HEK293 (cell line): ENCODE measurements around the gene TRAT1.

Experiments
- CTCF ChIA-PET: fragments of 350-600 bp; formaldehyde crosslinking; extraction: SDS; loops from one replicate; lab custom pipeline; 2021; ENCODE audit warnings: antibody characterized with exemption; lab: Yijun Ruan, JAX
- POLR2A ChIA-PET: fragments of 300-600 bp; formaldehyde crosslinking; extraction: SDS; loops from one replicate; lab custom pipeline; 2020; ENCODE audit warnings: antibody characterized with exemption, inconsistent platforms; lab: Yijun Ruan, JAX
- H3K27ac ChIP-seq: fragments of 200-500 bp; sonication (Bioruptor generic); 2 replicates; pipeline ENCODE4 v1.5.1; 2014; ENCODE audit warnings: low read depth, low read length, control low read depth, inconsistent platforms; ENCODE audit errors: extremely low read depth
- H3K36me3 ChIP-seq, 2 experiments: fragments of 200-500 bp in 1 of 2; sonication (Bioruptor generic) in 1 of 2; 1 replicate in 1 of 2; 2 replicates in 1 of 2; pipeline ENCODE4 v1.5.1; 2014 to 2017; ENCODE audit warnings: inconsistent platforms in 2 of 2, low read length in 2 of 2; ENCODE audit not compliant: control insufficient read depth in 2 of 2, insufficient read depth in 1 of 2
- H3K4me1 ChIP-seq: fragments of 200-500 bp; sonication (Bioruptor generic); 2 replicates; pipeline ENCODE4 v1.5.1; 2014; ENCODE audit warnings: mild to moderate bottlenecking, low read length, inconsistent platforms; ENCODE audit not compliant: control insufficient read depth, insufficient read depth
- H3K4me3 ChIP-seq: 2 replicates; pipeline ENCODE4 v1.5.1; 2011; ENCODE audit warnings: low read depth, mild to moderate bottlenecking, control low read depth, low read length, moderate library complexity
- H3K9me3 ChIP-seq: fragments of 200-500 bp; sonication (Bioruptor generic); 2 replicates; pipeline ENCODE4 v1.5.1; 2014; ENCODE audit warnings: low read depth, low read length, inconsistent platforms; ENCODE audit not compliant: control insufficient read depth, insufficient read depth
- AEBP2 ChIP-seq: fragments of 450-650 bp; formaldehyde crosslinking; IDR thresholded peaks from 2 replicates; pipeline ENCODE4 v1.5.1; 2016; ENCODE audit warnings: missing biosample characterization, missing genetic modification characterization, borderline replicate concordance
- ELK4 ChIP-seq: IDR thresholded peaks from 2 replicates; pipeline ENCODE4 v1.6.1; 2011; ENCODE audit warnings: mild to moderate bottlenecking, low read depth, low read length, borderline replicate concordance
- KLF1 ChIP-seq: fragments of 450-650 bp; formaldehyde crosslinking; IDR thresholded peaks from 2 replicates; pipeline ENCODE4 v1.5.1; 2016; ENCODE audit warnings: missing biosample characterization, missing genetic modification characterization
- KLF17 ChIP-seq: fragments of 450-650 bp; formaldehyde crosslinking; IDR thresholded peaks from 2 replicates; pipeline ENCODE4 v1.5.1; 2016; ENCODE audit warnings: missing biosample characterization, missing genetic modification characterization
- PRDM1 ChIP-seq: fragments of 450-650 bp; formaldehyde crosslinking; IDR thresholded peaks from 2 replicates; pipeline ENCODE4; 2016; ENCODE audit warnings: missing biosample characterization, missing genetic modification characterization
- REPIN1 ChIP-seq: fragments of 450-650 bp; formaldehyde crosslinking; IDR thresholded peaks from 2 replicates; pipeline ENCODE4 v1.5.1; 2017; ENCODE audit warnings: missing biosample characterization, missing genetic modification characterization, low read depth
- TRIM28 ChIP-seq: IDR thresholded peaks from 2 replicates; pipeline ENCODE4 v1.6.1; 2011; ENCODE audit warnings: low read length, control low read depth, borderline replicate concordance
- ZBTB1 ChIP-seq: fragments of 450-650 bp; formaldehyde crosslinking; IDR thresholded peaks from 2 replicates; pipeline ENCODE4 v1.5.1; 2016; ENCODE audit warnings: missing biosample characterization, missing genetic modification characterization
- ZNF140 ChIP-seq: fragments of 450-650 bp; formaldehyde crosslinking; IDR thresholded peaks from 2 replicates; pipeline ENCODE4 v1.5.1; 2016; ENCODE audit warnings: missing biosample characterization, missing genetic modification characterization
- ZNF362 ChIP-seq: fragments of 450-650 bp; formaldehyde crosslinking; IDR thresholded peaks from 2 replicates; pipeline ENCODE4 v1.5.1; 2016; ENCODE audit warnings: missing biosample characterization, missing genetic modification characterization
- ZNF423 ChIP-seq: fragments of 450-650 bp; formaldehyde crosslinking; IDR thresholded peaks from 2 replicates; pipeline ENCODE4 v1.5.1; 2016; ENCODE audit warnings: missing biosample characterization, missing genetic modification characterization
- ZNF449 ChIP-seq: fragments of 450-650 bp; formaldehyde crosslinking; IDR thresholded peaks from 2 replicates; pipeline ENCODE4 v1.5.1; 2017; ENCODE audit warnings: missing biosample characterization, mild to moderate bottlenecking, missing genetic modification characterization, moderate library complexity
- ZNF488 ChIP-seq: fragments of 450-650 bp; formaldehyde crosslinking; IDR thresholded peaks from 2 replicates; pipeline ENCODE4 v1.5.1; 2016; ENCODE audit warnings: missing biosample characterization, missing genetic modification characterization
- ZNF501 ChIP-seq: fragments of 450-650 bp; formaldehyde crosslinking; IDR thresholded peaks from 2 replicates; pipeline ENCODE4 v1.5.1; 2016; ENCODE audit warnings: missing biosample characterization, missing genetic modification characterization
- ZNF510 ChIP-seq: fragments of 450-650 bp; formaldehyde crosslinking; IDR thresholded peaks from 2 replicates; pipeline ENCODE4 v1.5.1; 2018; ENCODE audit warnings: mild to moderate bottlenecking, missing genetic modification characterization, missing biosample characterization; ENCODE audit not compliant: insufficient replicate concordance
- ZNF549 ChIP-seq: fragments of 450-650 bp; IDR thresholded peaks from 2 replicates; pipeline ENCODE4 v1.5.1; 2018; ENCODE audit warnings: missing biosample characterization, missing genetic modification characterization, mild to moderate bottlenecking, inconsistent platforms, moderate library complexity
- ZNF645 ChIP-seq: fragments of 450-650 bp; formaldehyde crosslinking; IDR thresholded peaks from 2 replicates; pipeline ENCODE4; 2016; ENCODE audit warnings: missing biosample characterization, missing genetic modification characterization
- ZNF701 ChIP-seq: fragments of 450-650 bp; formaldehyde crosslinking; IDR thresholded peaks from 2 replicates; pipeline ENCODE4 v1.5.1; 2016; ENCODE audit warnings: missing biosample characterization, missing genetic modification characterization
- ZNF785 ChIP-seq: fragments of 450-650 bp; formaldehyde crosslinking; IDR thresholded peaks from 2 replicates; pipeline ENCODE4 v1.5.1; 2016; ENCODE audit warnings: missing biosample characterization, missing genetic modification characterization

TRAT1 gene

GRCh38 chr3:108883373-108883772 is 60.8 kb downstream of the TRAT1 start (continued):
- TF ChIP-seq ELK4 (no peak), ZNF549 (tag by site-specific recombination) (no peak), TRIM28 (no peak), ZNF423 (tag by site-specific recombination) (no peak), ZNF140 (tag by site-specific recombination) (no peak)

GRCh38 chr3:108887121-108887520 is 64.5 kb downstream of the TRAT1 start:
- Histone ChIP-seq H3K36me3 (no peaks in the 10 kb centered on the region), H3K4me3 (no peak overlapping the region), H3K27ac (no peak overlapping the region), H3K4me1 (no peaks in the 10 kb centered on the region), H3K9me3 (no peaks in the 10 kb centered on the region)
- POLR2A ChIA-PET, result interaction anchor here (0.7 kb wide), 1 partner anchor 67 kb away, joined by 3 read pairs; no protein-coding TSS in a partner anchor
- no peak for TF ChIP-seq ZNF449 (tag by site-specific recombination)
- TF ChIP-seq ZBTB1 (tag by site-specific recombination), result no peak
- no peak for TF ChIP-seq ZNF362
- TF ChIP-seq ZNF510, result no peak
- no peak for TF ChIP-seq ZNF645 (tag by site-specific recombination)
- TF ChIP-seq KLF1 (tag by site-specific recombination), result no peak
- no peak for TF ChIP-seq KLF17 (tag by site-specific recombination)
- no peak for TF ChIP-seq ZNF785 (tag by site-specific recombination)
- no peak for TF ChIP-seq PRDM1 (tag by site-specific recombination)
- no peak for TF ChIP-seq ZNF501 (tag by site-specific recombination)
- no peak for TF ChIP-seq REPIN1 (tag by site-specific recombination)
- TF ChIP-seq ZNF701 (tag by site-specific recombination), result no peak
- TF ChIP-seq AEBP2 (tag by site-specific recombination), result no peak
- no peak for TF ChIP-seq ZNF488 (tag by site-specific recombination)
- CTCF ChIA-PET, result interaction anchor here (0.7 kb wide), 1 partner anchor 396 kb away, joined by 3 read pairs; no protein-coding TSS in a partner anchor
